Measurements from ENCODE around the gene ZNF441.
"Not testable (repeated sequence)": the region's sequence is repeated elsewhere in the genome, so short reads cannot be mapped to it uniquely, and the experiment has no call there.

ZNF441 gene

DNA sequence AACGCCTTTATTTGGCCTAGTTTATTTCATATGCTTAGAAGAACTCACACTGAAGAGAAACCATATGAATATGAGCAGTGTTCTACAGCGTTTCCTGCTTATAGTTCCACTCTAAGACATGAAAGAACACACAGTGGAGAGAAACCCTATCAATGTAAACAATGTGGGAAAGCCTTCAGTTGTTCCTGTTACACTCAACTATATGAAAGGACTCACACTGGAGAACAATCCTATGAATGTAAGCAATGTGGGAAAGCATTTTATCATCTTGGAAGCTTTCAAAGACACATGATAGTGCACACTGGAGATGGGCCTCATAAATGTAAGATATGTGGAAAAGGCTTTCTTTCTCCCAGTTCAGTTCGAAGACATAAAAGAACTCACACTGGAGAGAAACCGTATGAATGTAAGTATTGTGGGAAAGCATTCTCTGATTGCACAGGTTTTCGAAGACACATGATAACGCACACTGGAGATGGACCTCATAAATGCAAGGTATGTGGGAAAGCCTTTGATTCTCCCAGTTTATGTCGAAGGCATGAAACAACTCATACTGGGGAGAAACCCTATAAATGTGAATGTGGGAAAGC is 13.7 kb downstream of the ZNF441 start:
- no peak for DNase-seq (ENCODE audit: low read depth)

DNA sequence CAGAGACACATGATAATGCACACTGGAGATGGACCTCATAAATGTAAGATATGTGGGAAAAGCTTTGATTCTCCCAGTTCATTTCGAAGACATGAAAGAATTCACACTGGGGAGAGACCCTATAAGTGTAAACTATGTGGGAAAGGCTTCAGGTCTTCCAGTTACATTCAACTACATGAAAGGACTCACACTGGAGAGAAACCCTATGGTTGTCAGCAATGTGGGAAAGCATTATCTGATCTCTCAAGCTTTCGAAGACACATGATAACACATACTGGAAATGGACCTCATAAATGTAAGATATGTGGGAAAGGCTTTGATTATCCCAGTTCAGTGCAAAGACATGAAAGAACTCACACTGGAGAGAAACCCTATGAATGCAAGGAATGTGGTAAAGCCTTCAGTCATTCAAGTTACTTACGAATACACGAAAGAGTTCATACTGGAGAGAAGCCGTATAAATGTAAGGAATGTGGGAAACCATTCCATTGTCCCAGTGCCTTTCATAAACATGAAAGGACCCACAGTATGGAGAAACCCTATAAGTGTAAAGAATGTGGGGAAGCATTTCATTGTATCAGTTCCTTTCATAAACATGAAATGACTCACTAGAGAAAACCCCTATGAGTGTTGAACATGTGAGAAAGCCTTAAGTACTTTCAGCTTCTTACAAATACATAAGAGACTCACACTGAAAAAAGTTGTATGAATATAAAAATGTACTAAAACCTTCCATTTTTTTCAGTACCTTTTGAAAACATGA is 14.7 kb downstream of the ZNF441 start:
- DNase-seq (ENCODE audit: low read depth) = no peak

GRCh38 chr19:11783767-11784166 is 17.0 kb downstream of the ZNF441 start:
- no peak for DNase-seq (ENCODE audit: low read depth)

DNA sequence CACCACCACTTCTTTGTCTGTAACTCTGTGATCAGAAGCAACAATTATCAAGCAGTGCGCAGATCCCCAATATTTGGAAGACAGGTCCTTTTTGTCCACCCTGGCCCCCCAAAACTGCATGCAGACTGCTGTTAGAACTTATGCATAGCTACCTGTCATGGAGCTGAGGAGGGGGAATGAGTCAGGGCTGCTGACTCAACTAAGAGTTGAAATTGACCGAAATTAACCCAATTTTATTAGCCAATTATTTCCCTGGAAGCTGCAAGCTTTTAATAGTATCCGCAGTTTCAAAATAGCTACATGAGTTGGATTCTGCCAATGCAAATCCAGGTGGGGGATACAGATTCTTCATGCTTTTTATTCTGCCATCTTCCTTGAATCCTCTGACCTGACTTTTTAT is 17.6 kb downstream of the ZNF441 start:
- no peak for DNase-seq (ENCODE audit: low read depth)

DNA sequence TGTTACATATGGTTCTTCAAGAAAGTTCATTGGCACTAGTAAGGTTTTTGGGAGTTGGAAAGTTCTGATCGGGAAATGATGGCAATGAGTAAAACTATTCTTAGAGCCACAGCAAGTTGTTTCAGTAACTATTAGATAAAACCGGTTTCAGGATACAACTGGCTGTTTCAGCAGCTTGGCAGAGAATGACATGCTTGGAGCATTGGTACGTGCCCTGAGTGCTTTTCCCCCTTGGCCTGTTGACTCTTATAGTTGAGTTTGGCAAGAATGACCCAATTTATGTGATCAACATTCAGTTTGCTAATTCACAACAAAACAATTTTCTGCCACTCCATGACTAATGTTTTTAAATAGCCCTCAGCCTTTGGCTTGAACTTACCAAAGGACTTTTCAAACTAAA is 20.7 kb downstream of the ZNF441 start:
- DNase-seq (ENCODE audit: low read depth) = no peak

DNA sequence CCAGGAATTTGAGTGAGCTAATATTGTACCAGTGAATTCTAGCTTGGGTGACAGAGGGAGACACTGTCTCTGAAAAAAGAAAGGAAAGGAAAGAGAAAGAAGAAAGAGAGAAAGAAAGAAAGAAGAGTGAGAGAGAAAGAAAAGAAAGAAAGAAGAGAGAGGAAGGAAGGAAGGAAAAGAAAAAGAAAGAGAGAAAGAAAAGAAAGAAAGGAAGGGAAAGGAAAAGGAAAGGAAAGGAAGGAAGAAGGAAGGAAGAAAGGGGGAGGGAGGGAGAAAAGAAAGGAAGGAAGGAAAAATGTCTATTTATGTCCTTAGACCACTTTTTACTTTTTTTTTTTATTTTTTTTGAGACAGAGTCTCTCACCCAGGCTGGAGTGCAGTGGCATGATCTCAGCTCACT is 26.1 kb downstream of the ZNF441 start:
- no peak for DNase-seq (ENCODE audit: low read depth)

DNA sequence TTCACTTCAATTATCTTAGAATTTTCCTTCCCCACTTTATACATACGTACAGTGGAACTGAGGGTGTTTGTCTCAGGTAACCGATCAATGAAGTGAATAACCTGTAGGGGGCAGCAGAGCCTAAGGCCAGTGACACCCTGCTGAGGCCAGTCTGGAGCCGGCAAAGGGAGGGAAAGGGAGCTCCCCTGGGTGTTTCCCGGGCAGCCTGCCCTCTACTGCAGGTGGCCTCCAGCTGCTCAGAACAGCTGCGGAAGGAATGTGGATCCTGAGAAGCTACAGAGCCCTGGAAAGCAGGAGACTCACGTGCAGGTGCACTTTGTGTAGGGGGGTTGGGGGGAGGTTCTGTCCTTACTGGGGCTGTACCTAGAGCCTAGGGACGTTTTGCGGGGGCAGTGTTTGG is 30.7 kb downstream of the ZNF441 start:
- DNase-seq (ENCODE audit: low read depth) = peak; percentile 50

DNA sequence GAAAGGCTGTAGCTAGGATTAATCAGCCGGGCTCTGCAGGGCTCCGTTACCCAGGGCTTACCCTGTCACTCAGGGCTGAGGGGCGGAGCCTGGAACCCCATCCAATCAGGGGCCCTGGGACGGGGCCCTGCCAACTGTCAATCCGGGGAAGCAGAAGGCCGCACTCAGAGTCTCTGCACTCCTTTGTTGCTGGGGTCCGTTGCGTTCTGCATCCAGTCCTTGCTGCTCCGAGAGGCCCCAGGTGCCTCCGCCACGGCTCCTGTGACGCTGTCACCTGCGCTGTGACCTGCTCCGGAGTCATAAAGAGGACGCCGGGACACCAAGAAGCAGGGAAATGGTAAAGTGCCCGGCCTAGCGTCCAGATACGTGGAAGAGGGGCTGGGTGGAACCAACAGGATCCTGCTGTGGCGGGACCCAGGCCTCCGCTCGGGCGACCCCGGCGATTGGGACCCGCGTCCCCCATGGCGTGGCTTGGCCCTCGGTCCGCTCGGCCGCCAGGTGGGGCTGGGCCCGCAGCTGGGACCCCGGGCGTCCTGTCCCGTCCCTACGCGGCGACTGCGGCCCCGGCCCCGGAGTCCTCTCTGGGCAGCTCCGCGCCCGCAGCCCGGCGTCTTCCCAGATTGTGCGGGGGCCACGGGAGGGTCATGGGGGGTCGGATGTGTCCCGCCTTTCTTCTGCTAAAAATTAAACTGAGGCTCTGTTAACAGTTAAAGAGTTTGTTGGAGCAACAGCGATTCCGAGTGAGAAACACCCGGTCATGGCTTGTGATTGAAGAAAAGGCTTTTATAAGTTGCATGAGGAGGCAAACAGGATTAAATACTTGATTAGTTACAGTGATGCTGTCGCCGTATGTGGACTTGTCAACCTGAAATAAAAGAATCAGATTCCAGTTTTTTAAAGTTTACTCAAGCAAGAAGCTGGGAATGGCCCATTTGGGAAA is 31.9 kb downstream of the ZNF441 start, which contains the start of gene ZNF491:
Gene ZNF491 (plus strand): TSS at position 133 of the 940 bp plus-strand sequence. CDS start 7,431 bp downstream, outside the sequence.
- DNase-seq (ENCODE audit: low read depth) = peak; percentile 59

GRCh38 chr19:11806354-11807098 is 39.7 kb downstream of the ZNF441 start:
- DNase-seq (ENCODE audit: low read depth) = no peak

DNA sequence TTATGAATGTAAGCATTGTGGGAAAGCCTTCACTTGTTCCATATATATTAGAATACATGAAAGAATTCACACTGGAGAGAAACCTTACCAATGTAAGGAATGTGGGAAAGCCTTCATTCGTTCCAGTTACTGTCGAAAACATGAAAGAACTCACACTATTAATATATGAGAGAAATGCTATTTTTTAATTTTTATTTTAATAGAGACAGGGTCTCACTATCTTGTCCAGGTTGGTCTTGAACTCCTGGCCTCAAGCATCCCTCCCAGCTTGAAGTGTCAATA is 40.2 kb downstream of the ZNF441 start:
- no peak for DNase-seq (ENCODE audit: low read depth)

- DNase-seq (ENCODE audit: low read depth) = no peak
Measured at GRCh38 chr19:11813703-11814028, 46.9 kb downstream of the ZNF441 start.

DNA sequence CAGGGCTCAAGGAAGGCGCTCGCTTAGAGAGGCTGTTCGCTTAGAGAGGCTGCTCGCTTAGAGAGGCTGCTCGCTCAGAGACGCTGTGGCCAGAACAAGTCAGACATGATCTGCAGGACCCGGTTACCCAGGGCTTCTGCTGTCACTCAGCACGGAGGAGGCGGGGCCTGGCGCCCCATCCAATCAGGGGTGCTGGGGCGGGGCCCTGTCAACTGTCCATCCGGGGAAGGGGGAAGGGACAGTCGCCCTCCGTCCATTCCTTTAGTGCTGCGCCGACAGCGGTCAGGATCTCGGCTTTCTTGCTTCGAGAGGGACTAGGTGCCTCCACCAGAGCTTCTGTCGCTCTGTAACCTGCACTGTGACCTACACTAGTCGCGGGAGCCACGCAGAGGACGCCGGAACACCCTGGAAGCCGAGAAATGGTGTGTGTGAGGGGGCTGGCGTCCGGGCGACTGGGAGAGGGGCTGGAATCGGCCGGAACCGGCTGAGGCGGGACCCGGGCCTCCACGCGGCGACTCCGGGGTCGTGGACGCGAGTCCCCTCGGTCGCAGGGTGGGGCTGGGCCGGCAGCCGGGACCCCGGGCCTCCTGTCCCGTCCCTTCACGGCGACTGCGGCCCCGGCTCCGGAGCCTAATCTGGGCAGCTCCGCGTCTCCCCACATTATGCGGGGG is 47.4 kb downstream of the ZNF441 start, which contains the start of gene ZNF440:
Gene ZNF440 (plus strand): TSS at position 245 of the 671 bp plus-strand sequence. CDS start 175 bp downstream, at position 420.
- peak; percentile 59 for DNase-seq (ENCODE audit: low read depth)

DNA sequence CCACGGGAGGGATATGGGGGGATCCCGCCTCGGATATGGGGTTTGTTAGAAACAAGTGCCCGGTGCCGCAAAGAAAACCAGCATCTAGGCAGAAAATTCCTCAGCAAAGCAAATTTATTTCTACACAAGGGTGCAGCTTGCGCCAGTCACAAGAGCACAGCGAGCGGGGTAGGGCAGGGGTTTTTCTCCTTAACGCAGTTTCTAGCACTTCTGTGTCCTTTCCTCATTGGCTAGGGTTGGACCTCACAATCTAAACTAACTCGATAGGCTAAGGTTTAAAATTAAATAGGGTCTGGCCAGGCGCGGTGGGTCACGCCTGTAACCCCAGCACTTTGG is 47.9 kb downstream of the ZNF441 start:
- DNase-seq (ENCODE audit: low read depth) = no peak

DNA sequence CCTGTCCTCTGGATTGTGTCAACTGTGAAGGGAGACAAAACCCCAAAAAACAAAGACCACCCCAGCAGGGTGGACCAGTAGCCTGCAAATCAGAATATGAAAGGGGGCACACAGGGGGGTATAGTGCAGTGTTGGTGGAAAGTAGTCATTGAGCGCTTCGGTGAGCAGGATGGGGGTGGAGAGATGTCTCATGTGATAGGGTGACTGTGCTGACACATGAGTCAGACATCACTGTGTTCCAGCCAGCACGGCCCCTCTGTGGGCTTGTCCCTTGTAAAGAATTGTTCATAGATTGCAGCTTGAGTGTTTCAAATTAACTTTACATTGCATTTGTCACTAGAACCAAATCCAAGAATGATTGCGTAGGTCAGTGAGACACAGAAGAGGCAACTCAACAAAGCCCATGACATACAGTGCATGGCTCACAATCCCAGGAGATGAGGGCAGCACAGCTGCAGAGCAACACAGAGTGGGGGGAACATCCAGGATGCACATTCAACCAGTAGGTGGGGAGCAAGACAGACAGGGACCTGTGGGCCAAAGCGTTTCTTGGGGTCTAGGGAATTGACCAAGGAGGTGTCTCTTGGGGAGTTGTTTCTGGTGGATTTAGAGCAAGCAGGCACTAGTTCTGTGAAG is 54.8 kb downstream of the ZNF441 start:
- no peak for DNase-seq (ENCODE audit: low read depth)

DNA sequence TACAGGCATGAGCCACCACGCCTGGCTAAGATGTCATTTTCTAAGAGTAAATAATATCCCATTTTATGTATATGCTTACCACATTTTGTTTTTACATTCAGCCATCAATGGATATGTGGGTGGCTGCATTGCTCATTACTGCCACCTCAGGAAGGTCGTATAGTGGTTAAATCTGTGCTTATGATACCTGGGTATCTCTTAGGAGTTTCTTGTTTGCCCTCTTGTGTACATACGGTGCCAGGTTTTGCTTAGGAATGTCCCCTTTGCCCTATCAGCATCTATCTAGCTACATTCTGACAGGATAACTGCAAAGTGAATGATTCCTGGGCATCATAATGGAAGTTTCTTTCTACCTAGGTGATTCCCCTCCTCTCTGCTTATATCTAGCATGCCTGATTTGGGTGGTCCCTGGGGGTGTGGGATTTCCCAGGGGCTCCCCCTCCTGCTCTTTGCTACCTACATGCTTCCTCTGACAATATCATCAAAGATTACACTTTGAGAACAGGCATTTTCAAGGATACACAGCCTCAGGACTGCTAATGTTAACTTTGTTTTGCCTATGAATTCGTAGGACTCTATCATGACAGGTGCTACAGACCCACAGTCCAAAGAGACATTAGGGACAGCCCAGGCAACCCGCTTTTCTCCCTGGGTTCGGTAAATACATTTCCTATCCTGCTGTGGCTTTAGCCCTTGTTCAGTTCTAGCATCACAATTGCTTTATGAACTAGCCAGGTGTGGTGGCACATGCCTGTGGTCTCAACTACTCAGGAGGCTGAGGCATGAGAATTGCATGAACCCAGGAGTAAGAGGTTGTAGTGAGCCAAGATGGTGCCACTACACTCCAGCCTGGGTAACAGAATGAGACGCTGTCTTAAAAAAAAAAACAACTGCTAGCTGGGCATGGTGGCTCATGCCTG is 62.4 kb downstream of the ZNF441 start:
- DNase-seq (ENCODE audit: low read depth) = not testable (repeated sequence)

DNA sequence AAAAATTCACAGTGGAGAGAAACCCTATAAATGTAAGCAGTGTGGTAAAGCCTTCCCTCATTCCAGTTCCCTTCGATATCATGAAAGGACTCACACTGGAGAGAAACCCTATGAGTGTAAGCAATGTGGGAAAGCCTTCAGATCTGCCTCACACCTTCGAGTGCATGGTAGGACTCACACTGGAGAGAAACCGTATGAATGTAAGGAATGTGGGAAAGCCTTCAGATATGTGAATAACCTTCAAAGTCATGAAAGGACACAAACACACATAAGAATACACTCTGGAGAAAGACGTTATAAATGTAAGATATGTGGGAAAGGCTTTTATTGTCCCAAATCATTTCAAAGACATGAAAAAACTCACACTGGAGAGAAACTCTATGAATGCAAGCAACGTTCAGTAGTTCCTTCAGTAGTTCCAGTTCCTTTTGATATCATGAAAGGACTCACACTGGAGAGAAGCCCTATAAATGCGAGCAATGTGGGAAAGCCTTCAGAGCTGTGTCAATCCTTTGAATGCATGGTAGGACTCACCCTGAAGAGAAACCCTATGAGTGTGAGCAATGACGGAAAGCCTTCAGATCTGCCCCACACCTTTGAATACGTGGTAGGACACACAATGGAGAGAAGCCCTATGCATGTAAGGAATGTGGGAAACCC is 65.6 kb downstream of the ZNF441 start:
- DNase-seq (ENCODE audit: low read depth) = no peak

DNA sequence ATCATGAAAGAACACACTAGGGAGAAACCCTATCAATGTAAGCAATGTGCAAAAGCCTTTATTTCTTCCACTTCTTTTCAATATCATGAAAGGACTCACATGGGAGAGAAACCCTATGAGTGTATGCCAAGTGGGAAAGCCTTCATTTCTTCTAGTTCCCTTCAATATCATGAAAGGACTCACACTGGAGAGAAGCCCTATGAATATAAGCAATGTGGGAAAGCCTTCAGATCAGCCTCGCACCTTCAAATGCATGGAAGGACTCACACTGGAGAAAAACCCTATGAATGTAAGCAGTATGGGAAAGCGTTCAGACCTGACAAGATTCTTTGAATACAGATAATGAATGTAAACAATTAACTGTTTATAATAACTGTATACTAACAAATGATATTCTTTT is 66.7 kb downstream of the ZNF441 start:
- DNase-seq (ENCODE audit: low read depth) = no peak

All from T-helper 22 cell (primary cell).